Upper lobe of right lung (tissue), 1 donor: ENCODE measurements around the gene SNAPC4. TPM values are rescaled to one million over a fixed set of nuclear protein-coding genes. Genes with fewer than 3 reads are reported as not detected.

Experiments
- ATAC-seq: fragments of 200-7000 bp; cut with Tn5 transposase; one replicate; pipeline ENCODE4 v1.9.1; 2020; ENCODE audit warnings: mild to moderate bottlenecking, moderate library complexity
- DNase-seq: peaks from one replicate; pipeline ENCODE4 v3.0.0-alpha.2; 2020
- H3K27ac ChIP-seq: fragments of 200-600 bp; one replicate; pipeline ENCODE4 v1.8.0; 2022
- H3K27me3 ChIP-seq: fragments of 200-600 bp; one replicate; pipeline ENCODE4 v1.8.0; 2022; ENCODE audit warnings: mild to moderate bottlenecking
- H3K36me3 ChIP-seq: fragments of 200-600 bp; one replicate; pipeline ENCODE4 v1.8.0; 2022
- H3K4me1 ChIP-seq: fragments of 200-600 bp; one replicate; pipeline ENCODE4 v1.8.0; 2022
- H3K4me3 ChIP-seq: fragments of 200-600 bp; one replicate; pipeline ENCODE4 v1.8.0; 2022; ENCODE audit warnings: mild to moderate bottlenecking
- H3K9me3 ChIP-seq: fragments of 200-600 bp; one replicate; pipeline ENCODE4 v1.8.0; 2022
- CTCF ChIP-seq: fragments of 200-600 bp; IDR thresholded peaks from one replicate; pipeline ENCODE4 v1.8.0; 2022; ENCODE audit warnings: antibody characterized with exemption
- intact Hi-C: fragments of 100-400 bp; cut with DNase I; formaldehyde crosslinking; loops from one replicate; pipeline ENCODE4 v1.11.0; 2022
- total RNA-seq: library from RNA; stranded (reverse); fragmentation: NEBNext Ultra II Directional; extraction: Animal tissue kit (Norgen Biotek cat#: 25700); gene quantifications from one replicate; pipeline ENCODE4 v1.2.1, GENCODE V29; 2021
- donor health status: DM: no; HTN: yes; CAD: no; lungs with severe emphysema.

SNAPC4 gene
- total RNA-seq, 1 donor from 2014 or later, result 7.2 TPM

- TF ChIP-seq CTCF, result no peak
- DNase-seq, result no peak
- no peak overlapping the region for H3K27ac ChIP-seq
- no peaks in the 10 kb centered on the region for H3K4me1 ChIP-seq
- no peaks in the 10 kb centered on the region for H3K27me3 ChIP-seq
- no peak overlapping the region for H3K4me3 ChIP-seq
- H3K36me3 ChIP-seq, result peaks cover 44% of the 10 kb centered on the region
- no peaks in the 10 kb centered on the region for H3K9me3 ChIP-seq
- ATAC-seq, result no peak
- intact Hi-C loops, result no loop called here
Observed at GRCh38 chr9:136380381-136380780, 19.6 kb downstream of the SNAPC4 start.

- peaks cover 40% of the 10 kb centered on the region for H3K36me3 ChIP-seq
- no peak for DNase-seq
Observed at GRCh38 chr9:136379891-136380290, 20.1 kb downstream of the SNAPC4 start.

GRCh38 chr9:136379401-136379800, 20.6 kb downstream of the SNAPC4 start:
- no peak for DNase-seq
- no peak for TF ChIP-seq CTCF
- Histone ChIP-seq H3K36me3 (peaks cover 36% of the 10 kb centered on the region), H3K4me3 (no peak overlapping the region), H3K9me3 (no peaks in the 10 kb centered on the region), H3K4me1 (no peaks in the 10 kb centered on the region), H3K27ac (no peak overlapping the region), H3K27me3 (no peaks in the 10 kb centered on the region)
- no peak for ATAC-seq
- intact Hi-C loops, result no loop called here

More at GRCh38 chr9:136379891-136380290, 20.1 kb downstream of the SNAPC4 start:
- H3K9me3 ChIP-seq, result no peaks in the 10 kb centered on the region
- intact Hi-C loops, result no loop called here
- H3K27ac ChIP-seq, result no peak overlapping the region
- TF ChIP-seq CTCF, result no peak
- no peaks in the 10 kb centered on the region for H3K4me1 ChIP-seq
- H3K4me3 ChIP-seq, result no peak overlapping the region
- no peaks in the 10 kb centered on the region for H3K27me3 ChIP-seq
- ATAC-seq, result no peak

GRCh38 chr9:136379003-136379287, 21.0 kb downstream of the SNAPC4 start:
- H3K27me3 ChIP-seq, result no peaks in the 10 kb centered on the region
- H3K36me3 ChIP-seq, result peaks cover 31% of the 10 kb centered on the region
- TF ChIP-seq CTCF, result no peak
- ATAC-seq, result no peak
- no peaks in the 10 kb centered on the region for H3K9me3 ChIP-seq
- no peaks in the 10 kb centered on the region for H3K4me1 ChIP-seq
- DNase-seq, result no peak
- no peak overlapping the region for H3K4me3 ChIP-seq
- no peak overlapping the region for H3K27ac ChIP-seq
- intact Hi-C loops, result no loop called here

GRCh38 chr9:136378170-136379002, 21.6 kb downstream of the SNAPC4 start:
- H3K27me3 ChIP-seq, result no peaks in the 10 kb centered on the region
- intact Hi-C loops, result no loop called here
- no peaks in the 10 kb centered on the region for H3K9me3 ChIP-seq
- DNase-seq (no peak), ATAC-seq (no peak)
- no peaks in the 10 kb centered on the region for H3K4me1 ChIP-seq
- TF ChIP-seq CTCF, result no peak
- peaks cover 28% of the 10 kb centered on the region for H3K36me3 ChIP-seq
- H3K4me3 ChIP-seq, result no peak overlapping the region
- H3K27ac ChIP-seq, result no peak overlapping the region
